Activated CD4-positive, alpha-beta T cell treated with anti-CD3 and anti-CD28 coated beads for 1 hour (primary cell): ENCODE measurements around the gene JAG2.
"Not testable (repeated sequence)": the region's sequence is repeated elsewhere in the genome, so short reads cannot be mapped to it uniquely, and the experiment has no call there.

ENCODE experiments used
- DNase-seq: peaks from one replicate; pipeline ENCODE4 v3.0.0-alpha.2; 2020

The JAG2 gene

DNA sequence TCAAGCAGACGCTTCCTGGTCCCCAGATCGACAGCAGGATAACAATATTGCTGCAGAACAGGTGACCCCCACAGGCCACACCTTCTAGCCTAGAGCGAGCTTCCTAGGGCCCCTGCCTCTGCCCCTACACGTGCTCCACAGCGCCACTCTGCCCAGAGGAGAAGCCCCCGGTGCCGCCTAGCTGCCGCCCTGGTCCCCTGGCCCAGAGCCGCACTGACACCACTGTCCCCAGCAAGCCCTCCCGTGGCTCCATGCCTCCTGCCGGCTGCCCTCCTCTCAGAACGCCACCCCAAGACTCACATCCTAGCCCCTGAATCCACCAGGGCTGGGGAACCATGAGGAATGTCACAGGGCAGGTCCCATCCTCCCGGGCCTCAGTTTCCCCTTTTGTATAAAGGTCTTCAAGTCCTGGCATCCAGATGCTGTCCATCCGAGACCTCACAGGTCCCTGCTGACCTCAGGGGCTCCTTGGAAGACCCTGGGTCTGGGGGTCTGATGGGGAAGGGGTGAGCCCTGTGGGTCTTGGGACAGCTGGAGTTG lies 31.0 kb downstream of the JAG2 start:
- DNase-seq, result no peak

- no peak for DNase-seq
Measured at GRCh38 chr14:105136401-105137322, 31.9 kb downstream of the JAG2 start.

GRCh38 chr14:105135700-105136395 lies 32.7 kb downstream of the JAG2 start:
- DNase-seq, result no peak

DNA sequence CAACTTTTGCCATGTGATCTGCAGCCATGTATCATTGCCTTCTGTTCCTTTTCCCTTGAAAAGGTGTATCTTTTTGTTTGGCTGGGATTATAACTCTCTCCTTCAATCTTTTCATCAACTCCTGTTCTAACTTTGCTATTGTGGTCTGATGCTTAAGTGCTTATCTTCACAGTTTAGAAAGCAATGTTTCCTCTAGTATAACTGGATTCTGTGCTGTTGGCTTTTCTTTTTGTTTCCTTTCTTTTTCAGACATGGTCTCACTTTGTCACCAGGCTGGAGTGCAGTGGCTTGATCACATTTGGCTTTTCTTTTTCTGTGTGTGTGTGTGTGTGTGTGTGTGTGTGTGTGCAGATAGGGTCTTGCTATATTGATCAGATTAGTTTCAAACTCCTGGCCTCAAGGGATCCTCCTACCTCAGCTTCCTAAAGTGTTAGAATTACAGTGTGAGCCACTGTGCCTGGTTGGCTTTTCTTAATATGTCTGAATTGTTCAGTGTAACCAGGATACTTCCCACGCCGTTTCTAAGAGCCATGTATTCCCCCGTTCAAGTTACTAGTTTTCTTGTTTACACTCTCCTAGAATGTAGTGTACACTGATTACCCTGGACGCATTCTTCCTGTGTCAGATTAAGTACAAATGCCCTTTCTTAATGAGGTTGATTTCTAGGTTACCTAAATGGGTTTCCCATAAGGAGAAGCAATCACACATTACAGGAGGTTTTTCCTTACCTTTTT lies 35.5 kb downstream of the JAG2 start:
- no peak for DNase-seq

- DNase-seq, result no peak
Measured at GRCh38 chr14:105131241-105131640, 37.3 kb downstream of the JAG2 start.

DNA sequence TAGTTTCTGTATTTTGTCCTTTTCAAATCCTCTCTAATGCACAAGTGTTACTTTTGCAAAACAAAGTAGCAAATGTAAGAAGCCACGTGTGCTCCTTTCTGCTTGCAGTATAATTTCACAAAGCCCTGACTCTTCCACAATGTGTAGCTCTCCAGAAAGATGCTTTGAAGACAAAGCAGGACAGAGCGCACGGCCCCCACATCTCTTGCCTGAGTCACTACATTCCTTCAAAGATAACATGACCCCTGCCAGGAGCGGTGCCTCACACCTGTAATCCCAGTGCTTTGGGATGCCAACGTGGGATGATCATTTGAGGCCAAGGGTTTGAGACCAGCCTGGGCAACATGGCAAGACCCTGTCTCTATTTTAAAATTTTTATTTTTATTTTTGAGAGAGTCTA lies 40.5 kb downstream of the JAG2 start:
- DNase-seq, result no peak

DNA sequence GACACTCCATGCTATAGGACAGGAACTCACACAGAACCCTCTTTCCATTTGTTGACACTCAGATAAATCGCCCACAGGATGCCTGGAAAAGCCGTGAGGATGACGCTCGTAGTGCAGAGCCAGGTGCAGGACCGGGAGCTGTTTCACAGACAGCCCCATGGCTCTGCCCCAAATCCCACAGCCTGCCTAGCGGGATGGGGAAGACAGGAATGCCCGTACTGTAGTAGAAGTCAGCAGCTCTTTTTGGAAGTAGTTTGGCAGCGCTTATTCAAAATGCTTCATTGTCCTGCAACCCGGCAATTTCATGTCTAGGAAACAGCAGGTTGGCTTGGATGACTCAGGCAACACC lies 41.6 kb downstream of the JAG2 start:
- DNase-seq, result no peak

GRCh38 chr14:105126126-105126980 lies 42.2 kb downstream of the JAG2 start:
- DNase-seq, result no peak

- no peak for DNase-seq
Measured at GRCh38 chr14:105124823-105125222, 43.8 kb downstream of the JAG2 start.

GRCh38 chr14:105123981-105124765 lies 44.4 kb downstream of the JAG2 start:
- DNase-seq, result no peak

DNA sequence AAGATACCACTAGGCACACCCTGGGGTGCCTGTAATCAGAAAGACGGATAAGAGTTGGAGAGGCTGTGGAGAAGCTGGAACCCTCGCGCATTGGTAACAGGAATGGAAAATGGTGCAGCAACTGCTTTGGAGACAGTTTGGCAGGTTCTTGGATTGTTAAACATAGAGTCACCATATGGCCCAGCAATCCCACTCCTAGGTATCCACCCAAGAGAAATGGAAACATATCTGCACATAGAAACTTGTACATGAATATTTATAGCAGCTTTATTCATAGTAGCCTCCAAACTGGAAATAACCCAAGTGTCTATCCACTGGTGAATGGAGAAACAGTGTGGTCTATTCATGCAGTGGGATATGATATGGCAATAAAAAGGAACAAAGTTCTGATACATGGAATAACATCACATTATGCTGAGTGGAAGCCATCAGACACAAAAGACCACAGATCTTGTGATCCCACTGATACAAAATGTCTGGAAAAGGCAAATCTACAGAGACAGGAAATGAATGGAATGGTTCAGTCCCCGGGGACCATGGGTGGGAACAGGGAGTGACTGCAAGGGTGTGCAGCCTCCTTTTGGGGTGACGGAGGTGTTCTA lies 45.4 kb downstream of the JAG2 start:
- DNase-seq, result no peak

DNA sequence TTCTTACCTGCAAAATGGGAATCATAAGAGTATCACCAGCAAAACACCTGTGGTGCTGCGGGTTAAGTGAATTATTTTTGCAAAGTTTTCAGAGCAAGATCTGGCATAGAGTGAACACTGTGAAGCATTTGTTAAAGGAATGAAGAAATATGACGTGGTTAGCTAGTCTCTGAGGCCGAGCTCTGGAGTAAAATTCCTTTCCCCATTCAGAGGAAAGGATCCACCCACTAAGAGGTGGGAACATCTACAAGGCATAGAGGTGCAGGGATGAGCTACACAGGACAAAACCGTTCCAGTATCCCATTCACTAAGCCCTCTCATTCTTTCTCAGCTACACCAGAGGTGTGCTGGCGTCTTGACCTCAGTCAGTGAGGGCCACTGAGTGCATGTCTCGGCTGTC lies 48.5 kb downstream of the JAG2 start:
- DNase-seq, result no peak

DNA sequence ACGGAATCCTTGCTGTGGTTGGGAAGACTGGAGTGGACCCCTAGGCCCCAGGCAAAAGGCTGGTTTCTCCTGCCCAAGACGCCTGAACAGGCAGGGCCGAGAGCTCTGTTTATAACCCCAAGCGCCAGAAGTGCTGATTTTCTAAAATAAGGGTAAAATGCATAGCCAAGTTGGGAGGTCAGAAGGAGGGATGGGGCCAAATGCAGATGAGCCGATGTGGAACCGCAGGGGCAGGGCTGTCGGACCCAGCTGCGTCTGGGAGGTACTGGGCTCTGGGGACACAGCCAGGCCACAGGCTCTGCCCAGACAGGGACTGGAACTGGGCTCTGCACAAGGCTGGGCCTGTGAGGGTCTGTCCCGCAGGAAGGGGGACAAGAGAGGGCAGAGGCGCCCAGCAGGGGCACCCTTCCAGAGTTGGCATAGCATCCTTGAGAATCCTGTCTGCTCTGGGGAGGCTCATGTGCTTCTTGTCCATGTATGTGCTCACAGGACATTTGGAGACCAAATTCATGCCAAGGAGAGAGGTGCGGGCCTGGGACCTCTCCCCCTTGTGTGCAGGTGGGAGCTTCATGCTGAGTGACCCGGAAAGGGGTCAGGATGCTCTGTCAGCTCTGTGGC lies 49.1 kb downstream of the JAG2 start:
- no peak for DNase-seq

- DNase-seq, result no peak
Measured at GRCh38 chr14:105118646-105119407, 49.7 kb downstream of the JAG2 start.

GRCh38 chr14:105117710-105118385 lies 50.7 kb downstream of the JAG2 start:
- no peak for DNase-seq

DNA sequence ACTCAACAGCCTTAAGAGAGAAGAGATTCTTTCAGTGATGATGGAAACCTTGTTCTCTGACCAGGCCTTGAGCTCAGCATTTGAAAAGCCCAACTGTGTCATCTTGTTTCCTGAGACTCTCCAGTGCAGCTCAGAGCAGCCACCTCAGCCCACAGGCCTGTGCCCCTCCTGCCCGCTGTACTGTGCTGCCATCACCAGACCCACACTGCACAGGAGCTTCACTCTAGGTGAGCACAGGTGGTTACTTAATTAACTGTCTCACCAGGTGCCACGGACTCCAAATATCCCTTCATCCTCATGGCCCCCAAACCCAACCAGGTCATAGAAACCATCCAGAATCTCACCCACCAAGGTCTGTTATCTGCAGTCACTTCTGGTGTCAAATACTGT lies 51.3 kb downstream of the JAG2 start:
- no peak for DNase-seq

- no peak for DNase-seq
Measured at GRCh38 chr14:105116451-105117256, 51.9 kb downstream of the JAG2 start.

- not testable (repeated sequence) for DNase-seq
Measured at GRCh38 chr14:105109243-105109642, 59.3 kb downstream of the JAG2 start.
